ENCODE results near the gene COPB1.

Gene COPB1

DNA sequence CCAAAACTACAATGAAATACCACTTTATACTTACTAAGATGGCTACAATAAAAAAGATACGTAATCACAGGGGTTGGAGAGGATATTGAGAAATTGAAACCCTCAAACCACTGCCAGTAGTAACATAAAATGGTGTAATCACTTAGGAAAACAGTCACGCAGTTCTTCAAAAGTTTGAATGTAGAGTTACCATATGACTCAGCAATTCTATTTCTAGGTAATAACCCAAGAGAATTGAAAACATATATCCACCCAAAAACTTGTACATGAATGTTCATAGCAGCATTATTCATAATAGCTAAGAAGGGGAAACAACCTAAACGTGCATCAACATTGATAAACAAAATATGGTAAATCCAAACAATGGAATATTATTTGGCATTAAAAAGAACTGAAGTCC lies 45.0 kb upstream of the COPB1 start:
- no peak overlapping the region for H2AFZ ChIP-seq (ENCODE audit: low read length)
- TF ChIP-seq, protein P1, sequence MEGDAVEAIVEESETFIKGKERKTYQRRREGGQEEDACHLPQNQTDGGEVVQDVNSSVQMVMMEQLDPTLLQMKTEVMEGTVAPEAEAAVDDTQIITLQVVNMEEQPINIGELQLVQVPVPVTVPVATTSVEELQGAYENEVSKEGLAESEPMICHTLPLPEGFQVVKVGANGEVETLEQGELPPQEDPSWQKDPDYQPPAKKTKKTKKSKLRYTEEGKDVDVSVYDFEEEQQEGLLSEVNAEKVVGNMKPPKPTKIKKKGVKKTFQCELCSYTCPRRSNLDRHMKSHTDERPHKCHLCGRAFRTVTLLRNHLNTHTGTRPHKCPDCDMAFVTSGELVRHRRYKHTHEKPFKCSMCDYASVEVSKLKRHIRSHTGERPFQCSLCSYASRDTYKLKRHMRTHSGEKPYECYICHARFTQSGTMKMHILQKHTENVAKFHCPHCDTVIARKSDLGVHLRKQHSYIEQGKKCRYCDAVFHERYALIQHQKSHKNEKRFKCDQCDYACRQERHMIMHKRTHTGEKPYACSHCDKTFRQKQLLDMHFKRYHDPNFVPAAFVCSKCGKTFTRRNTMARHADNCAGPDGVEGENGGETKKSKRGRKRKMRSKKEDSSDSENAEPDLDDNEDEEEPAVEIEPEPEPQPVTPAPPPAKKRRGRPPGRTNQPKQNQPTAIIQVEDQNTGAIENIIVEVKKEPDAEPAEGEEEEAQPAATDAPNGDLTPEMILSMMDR (conservative IDR thresholded peaks at IDR 0.05; ENCODE audit: low read length) = no peak
- no peak for TF ChIP-seq EZH2phosphoT487 (IDR thresholded peaks at IDR 0.05; ENCODE audit: borderline replicate concordance)
- H3K36me3 ChIP-seq (ENCODE audit: insufficient read depth, low read length) = no peaks in the 10 kb centered on the region
- H3K9me3 ChIP-seq (ENCODE audit: insufficient read depth, low read depth, low read length) = no peaks in the 10 kb centered on the region
- H4K20me1 ChIP-seq (ENCODE audit: insufficient read depth, low read length, poor library complexity, severe bottlenecking) = no peaks in the 10 kb centered on the region
- H3K27me3 ChIP-seq (ENCODE audit: insufficient read depth, low read length, poor library complexity, severe bottlenecking) = no peaks in the 10 kb centered on the region
- H3K4me1 ChIP-seq (ENCODE audit: insufficient read depth, low read length, poor library complexity, severe bottlenecking) = peaks cover 26% of the 10 kb centered on the region
- H3K4me3 ChIP-seq (ENCODE audit: low read length, poor library complexity, severe bottlenecking) = no peak overlapping the region
- no peak overlapping the region for H3K9ac ChIP-seq (ENCODE audit: low read depth, low read length, poor library complexity, severe bottlenecking)
- H3K79me2 ChIP-seq (ENCODE audit: insufficient read depth, low read length) = no peaks in the 10 kb centered on the region
- H3K4me2 ChIP-seq (ENCODE audit: low read depth, low read length, poor library complexity, severe bottlenecking) = no peak overlapping the region
- H3F3A ChIP-seq (ENCODE audit: low read depth) = no peaks in the 10 kb centered on the region
- H3K9me2 ChIP-seq (replicated peaks; ENCODE audit: low read depth, low read length) = no peaks in the 10 kb centered on the region

DNA sequence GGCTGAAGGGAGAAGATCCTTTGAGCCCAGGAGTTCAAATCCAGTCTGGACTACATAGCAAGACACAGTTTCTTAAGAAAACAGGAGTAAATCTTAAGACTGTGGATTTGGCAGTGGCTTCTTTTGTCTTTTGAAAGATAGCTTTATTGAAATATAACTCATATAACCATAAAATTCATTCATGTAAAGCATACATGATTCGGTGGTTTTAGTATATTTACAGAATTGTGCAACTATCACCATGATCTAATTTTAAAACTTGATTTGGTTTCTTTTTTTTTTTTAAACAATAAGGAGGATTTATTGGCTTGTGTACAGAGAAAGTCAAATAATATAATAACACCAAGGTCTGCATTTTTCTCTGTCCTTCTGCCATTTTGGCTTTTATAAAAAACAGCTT lies 43.6 kb upstream of the COPB1 start:
- Histone ChIP-seq H3K4me3 (ENCODE audit: low read length, poor library complexity, severe bottlenecking) (no peak overlapping the region), H3K9ac (ENCODE audit: low read depth, low read length, poor library complexity, severe bottlenecking) (no peak overlapping the region), H3K27me3 (ENCODE audit: insufficient read depth, low read length, poor library complexity, severe bottlenecking) (no peaks in the 10 kb centered on the region), H3K36me3 (ENCODE audit: insufficient read depth, low read length) (no peaks in the 10 kb centered on the region), H3K4me1 (ENCODE audit: insufficient read depth, low read length, poor library complexity, severe bottlenecking) (peaks cover 26% of the 10 kb centered on the region), H3K9me3 (ENCODE audit: insufficient read depth, low read depth, low read length) (no peaks in the 10 kb centered on the region), H2AFZ (ENCODE audit: low read length) (no peak overlapping the region), H3K79me2 (ENCODE audit: insufficient read depth, low read length) (no peaks in the 10 kb centered on the region), H3F3A (ENCODE audit: low read depth) (no peaks in the 10 kb centered on the region), H3K9me2 (replicated peaks; ENCODE audit: low read depth, low read length) (no peaks in the 10 kb centered on the region), H3K4me2 (ENCODE audit: low read depth, low read length, poor library complexity, severe bottlenecking) (no peak overlapping the region), H4K20me1 (ENCODE audit: insufficient read depth, low read length, poor library complexity, severe bottlenecking) (no peaks in the 10 kb centered on the region)
- TF ChIP-seq, protein P1 (conservative IDR thresholded peaks at IDR 0.05; ENCODE audit: low read length) = no peak
- TF ChIP-seq EZH2phosphoT487 (IDR thresholded peaks at IDR 0.05; ENCODE audit: borderline replicate concordance) = no peak

DNA sequence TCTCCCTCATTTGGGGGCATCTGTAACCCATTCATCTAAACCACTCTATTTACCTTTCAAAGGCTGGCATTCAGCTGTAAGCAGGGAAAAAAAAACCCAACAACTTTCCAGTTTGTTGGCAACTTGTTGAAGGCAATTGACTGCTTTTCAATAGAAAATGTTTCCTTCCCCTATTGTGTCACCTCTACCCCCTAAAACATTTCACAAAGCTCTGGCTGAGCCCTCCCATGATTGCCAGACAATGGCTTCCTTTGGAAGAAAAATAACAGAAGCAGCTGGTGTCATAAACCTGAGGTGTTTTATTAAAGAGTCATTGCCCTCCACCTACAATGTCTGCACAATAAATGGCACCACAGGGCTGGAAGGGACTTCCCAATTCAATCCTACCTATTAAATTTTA lies 42.7 kb upstream of the COPB1 start:
- Histone ChIP-seq H3K9ac (ENCODE audit: low read depth, low read length, poor library complexity, severe bottlenecking) (no peak overlapping the region), H4K20me1 (ENCODE audit: insufficient read depth, low read length, poor library complexity, severe bottlenecking) (no peaks in the 10 kb centered on the region), H2AFZ (ENCODE audit: low read length) (no peak overlapping the region), H3K36me3 (ENCODE audit: insufficient read depth, low read length) (no peaks in the 10 kb centered on the region), H3K4me3 (ENCODE audit: low read length, poor library complexity, severe bottlenecking) (no peak overlapping the region), H3K79me2 (ENCODE audit: insufficient read depth, low read length) (no peaks in the 10 kb centered on the region), H3K9me2 (replicated peaks; ENCODE audit: low read depth, low read length) (no peaks in the 10 kb centered on the region), H3F3A (ENCODE audit: low read depth) (no peaks in the 10 kb centered on the region), H3K27me3 (ENCODE audit: insufficient read depth, low read length, poor library complexity, severe bottlenecking) (no peaks in the 10 kb centered on the region), H3K4me1 (ENCODE audit: insufficient read depth, low read length, poor library complexity, severe bottlenecking) (peaks cover 26% of the 10 kb centered on the region), H3K4me2 (ENCODE audit: low read depth, low read length, poor library complexity, severe bottlenecking) (no peak overlapping the region), H3K9me3 (ENCODE audit: insufficient read depth, low read depth, low read length) (no peaks in the 10 kb centered on the region)
- TF ChIP-seq, protein P1 (conservative IDR thresholded peaks at IDR 0.05; ENCODE audit: low read length) = no peak
- TF ChIP-seq EZH2phosphoT487 (IDR thresholded peaks at IDR 0.05; ENCODE audit: borderline replicate concordance) = no peak

Measured in Loucy (cell line).